Right cardiac atrium (tissue), 5 donors: Measurements from ENCODE around the gene GIGYF2. TPM values are rescaled to one million over a fixed set of nuclear protein-coding genes. Genes with fewer than 3 reads are reported as not detected.

Experiments used
- ATAC-seq, 2 donors: fragments of 200-7000 bp; cut with Tn5 transposase; one replicate each; pipeline versions ENCODE4 v1.8.0 to v1.9.1; 2020; ENCODE audit warnings: moderate library complexity in 2 of 2, mild to moderate bottlenecking in 1 of 2
- DNase-seq, 3 donors: peaks; one replicate each; pipeline ENCODE4 v3.0.0-alpha.2; 2020
- H3K27ac ChIP-seq: one replicate; pipeline ENCODE4 v1.5.1; 2013; ENCODE audit warnings: mild to moderate bottlenecking, low read length, control low read depth, moderate library complexity
- H3K27me3 ChIP-seq: one replicate; pipeline ENCODE4 v1.6.1; 2013; ENCODE audit not compliant: control insufficient read depth, insufficient read depth
- H3K4me1 ChIP-seq: one replicate; pipeline ENCODE4 v1.6.1; 2013; ENCODE audit warnings: low read length; ENCODE audit not compliant: control insufficient read depth, insufficient read depth
- H3K4me3 ChIP-seq: one replicate; pipeline ENCODE4 v1.5.1; 2013; ENCODE audit warnings: low read length, control low read depth
- H3K9me3 ChIP-seq: one replicate; pipeline ENCODE4 v1.6.1; 2013; ENCODE audit warnings: low read length; ENCODE audit not compliant: control insufficient read depth
- WGBS: extraction: QIAGEN DNeasy Blood & Tissue Kit; methylation state at CpG from one replicate; pipeline ENCODE4 v1.1.7; 2013; 5-methylcytosine and 5-hydroxymethylcytosine counted together
- intact Hi-C, 4 donors: fragments of 100-400 bp; cut with DNase I; formaldehyde crosslinking; loops; one replicate each; pipeline versions ENCODE4 v1.11.0 to v1.14.0; 2022 to 2023
- polyA plus RNA-seq: library from polyadenylated mRNA; stranded (reverse); fragments of 200-250 nt; gene quantifications from one replicate; pipeline ENCODE4 v1.2.3, GENCODE V29; 2013
- total RNA-seq, 4 donors: library from RNA; stranded (reverse); fragmentation: NEBNext Ultra II Directional; extraction: Animal tissue kit (Norgen Biotek cat#: 25700); gene quantifications; one replicate each; pipeline ENCODE4 v1.2.1, GENCODE V29; 2021
- donor health status: healthy with polysubstance abuse.
- donor health status: DM: no; HTN: yes; CAD: no.
- donor health status: DM: no; HTN: no; CAD: no.
- donor health status: DM: no; HTN: yes; CAD: no; lungs with severe emphysema.
- donor health status: DM: yes; HTN: yes; CAD: no.

The GIGYF2 gene
- total and polyA plus RNA-seq, 5 donors: 21.6 to 68.2 (median 61.3) TPM

- no peak for DNase-seq
- Histone ChIP-seq H3K9me3 (no peaks in the 10 kb centered on the region), H3K27me3 (no peaks in the 10 kb centered on the region), H3K27ac (no peak overlapping the region), H3K4me1 (no peaks in the 10 kb centered on the region), H3K4me3 (no peak overlapping the region)
- intact Hi-C loops: loop anchor here in 1 of 4 donors (10.0 kb wide), 1 partner anchor 375 kb away; the partner anchor contains the start of gene ATG16L1
- ATAC-seq: no peak
- 89% methylated on average over 21 of the region's 21 CpGs for WGBS
Observed at GRCh38 chr2:232879618-232880494, 182.7 kb downstream of the GIGYF2 start.

DNA sequence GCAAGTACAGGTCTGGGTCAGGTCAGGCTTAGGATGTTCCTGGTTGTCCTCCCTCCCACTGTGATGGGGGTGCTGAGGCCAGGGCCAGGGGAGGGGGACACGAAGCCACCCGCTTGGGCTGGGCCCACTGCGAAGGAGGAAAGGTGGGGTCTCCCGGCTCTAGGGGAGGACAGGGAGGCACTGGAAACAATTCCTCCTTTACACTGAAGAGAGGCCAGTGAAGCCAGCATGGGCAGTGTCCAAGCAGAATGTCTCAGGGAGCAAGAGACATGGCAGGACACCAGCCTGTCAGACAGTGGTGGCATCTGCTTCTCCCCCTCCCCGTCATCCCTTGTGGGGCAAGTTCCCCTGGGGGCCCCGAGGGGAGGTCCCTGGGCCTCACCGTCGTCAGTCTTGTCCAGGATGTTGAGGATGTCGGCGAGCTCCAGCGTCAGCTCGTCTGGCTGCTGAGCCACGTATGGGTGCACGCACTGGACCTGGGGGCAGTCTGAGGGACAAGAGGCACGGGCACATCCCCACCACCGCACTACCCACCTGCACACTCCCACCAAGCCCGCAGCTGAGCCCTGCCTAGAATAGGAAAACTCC lies 183.7 kb downstream of the GIGYF2 start:
- Histone ChIP-seq H3K9me3 (no peaks in the 10 kb centered on the region), H3K27ac (no peak overlapping the region), H3K27me3 (no peaks in the 10 kb centered on the region), H3K4me3 (no peak overlapping the region), H3K4me1 (no peaks in the 10 kb centered on the region)
- WGBS: 73% methylated on average over 17 of the region's 17 CpGs
- no peak for DNase-seq
- ATAC-seq: no peak
- intact Hi-C loops: no loop called here

- no peaks in the 10 kb centered on the region for H3K9me3 ChIP-seq
- H3K27ac ChIP-seq: no peak overlapping the region
- intact Hi-C loops: no loop called here
- DNase-seq: peak in 1 of 3 donors; percentile 31
- no peaks in the 10 kb centered on the region for H3K4me1 ChIP-seq
- no peak for ATAC-seq
- H3K4me3 ChIP-seq: no peak overlapping the region
- 93% methylated on average over 17 of the region's 17 CpGs for WGBS
- no peaks in the 10 kb centered on the region for H3K27me3 ChIP-seq
Observed at GRCh38 chr2:232882085-232882484, 185.0 kb downstream of the GIGYF2 start.

DNA sequence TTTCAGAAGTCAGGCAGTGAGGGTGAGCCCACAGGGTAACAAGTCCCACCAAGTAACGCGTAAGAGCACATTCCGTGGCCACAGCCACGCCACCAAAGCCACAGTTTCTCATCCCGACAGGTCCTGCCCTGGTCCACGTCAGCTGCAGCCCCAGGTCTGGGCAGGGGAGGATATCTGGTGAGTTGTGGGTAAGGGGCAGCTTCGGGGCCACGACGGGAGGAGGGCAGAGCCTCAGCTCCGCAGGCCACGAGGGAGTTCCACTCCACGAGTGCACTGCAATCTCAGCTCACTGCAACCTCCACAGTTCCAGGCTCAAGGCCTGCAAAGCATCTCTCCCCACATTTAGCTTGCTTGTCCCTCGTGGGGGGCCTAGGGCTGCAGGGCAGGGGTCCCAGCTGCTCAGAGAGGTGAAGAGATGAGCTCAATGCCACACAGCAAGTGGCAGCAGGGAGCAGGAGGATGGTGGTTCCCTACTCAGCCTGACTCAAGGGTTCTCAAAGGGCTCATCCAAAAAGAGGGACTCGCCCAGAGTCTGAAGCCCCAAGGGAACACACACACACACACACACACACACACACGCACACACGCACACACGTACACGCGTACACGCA lies 185.5 kb downstream of the GIGYF2 start:
- WGBS: 92% methylated on average over 20 of the region's 20 CpGs
- DNase-seq (no peak), ATAC-seq (no peak)
- intact Hi-C loops: no loop called here
- no peaks in the 10 kb centered on the region for H3K4me1 ChIP-seq
- H3K4me3 ChIP-seq: no peak overlapping the region
- no peaks in the 10 kb centered on the region for H3K9me3 ChIP-seq
- H3K27me3 ChIP-seq: no peaks in the 10 kb centered on the region
- H3K27ac ChIP-seq: no peak overlapping the region

DNA sequence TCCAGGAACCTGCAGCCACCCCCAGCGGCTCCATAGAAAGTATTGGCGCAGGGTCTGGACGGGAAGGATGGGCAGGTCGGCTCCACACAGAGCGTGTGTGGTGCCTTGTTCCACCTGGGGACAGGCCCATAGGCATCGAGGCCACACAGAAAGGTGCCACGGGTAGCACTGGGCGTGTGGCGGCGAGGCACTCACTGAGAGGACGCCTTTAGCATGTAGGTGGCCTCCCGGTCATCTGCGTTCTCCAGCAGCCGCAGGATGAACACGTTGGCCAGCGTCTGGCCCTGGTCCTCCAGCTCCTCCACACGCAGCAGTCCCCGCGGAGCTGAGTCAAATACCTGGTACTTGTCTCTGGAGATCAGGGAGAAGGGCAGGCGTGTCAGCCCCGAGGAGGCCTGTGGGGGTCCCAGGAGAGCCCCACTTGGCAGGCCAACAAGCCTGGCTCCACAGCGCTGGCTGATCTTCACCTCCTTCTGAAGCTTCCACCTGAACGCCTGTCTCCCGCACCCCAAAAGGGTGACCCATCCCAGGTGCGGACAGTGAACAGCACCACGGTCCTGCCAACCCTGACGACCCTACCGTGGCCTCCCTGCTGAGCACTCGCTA lies 186.1 kb downstream of the GIGYF2 start:
- intact Hi-C loops: no loop called here
- no peak for ATAC-seq
- no peak overlapping the region for H3K4me3 ChIP-seq
- H3K27ac ChIP-seq: no peak overlapping the region
- DNase-seq: no peak
- WGBS: 92% methylated on average over 29 of the region's 29 CpGs
- H3K27me3 ChIP-seq: no peaks in the 10 kb centered on the region
- H3K9me3 ChIP-seq: no peaks in the 10 kb centered on the region
- H3K4me1 ChIP-seq: no peaks in the 10 kb centered on the region

GRCh38 chr2:232884001-232884421 lies 186.9 kb downstream of the GIGYF2 start:
- Histone ChIP-seq H3K4me3 (no peak overlapping the region), H3K27ac (no peak overlapping the region), H3K4me1 (no peaks in the 10 kb centered on the region), H3K27me3 (no peaks in the 10 kb centered on the region), H3K9me3 (no peaks in the 10 kb centered on the region)
- 80% methylated on average over 11 of the region's 11 CpGs for WGBS
- intact Hi-C loops: no loop called here
- DNase-seq: no peak
- ATAC-seq: no peak

- 86% methylated on average over 27 of the region's 27 CpGs for whole genome bisulfite sequencing
- Histone ChIP-seq H3K4me3 (no peak overlapping the region), H3K27me3 (no peaks in the 10 kb centered on the region), H3K27ac (no peak overlapping the region), H3K4me1 (no peaks in the 10 kb centered on the region), H3K9me3 (no peaks in the 10 kb centered on the region)
- no peak for ATAC-seq
- peak in 1 of 3 donors; percentile 46 for DNase-seq
- intact Hi-C loops: no loop called here
Observed at GRCh38 chr2:232884549-232885263, 187.6 kb downstream of the GIGYF2 start.

- WGBS: 83% methylated on average over 25 of the region's 25 CpGs
- Histone ChIP-seq H3K27ac (no peak overlapping the region), H3K4me3 (no peak overlapping the region), H3K9me3 (no peaks in the 10 kb centered on the region), H3K27me3 (no peaks in the 10 kb centered on the region), H3K4me1 (no peaks in the 10 kb centered on the region)
- DNase-seq: no peak
- intact Hi-C loops: no loop called here
- no peak for ATAC-seq
Observed at GRCh38 chr2:232885264-232885961, 188.3 kb downstream of the GIGYF2 start.

GRCh38 chr2:232886176-232886575 lies 189.0 kb downstream of the GIGYF2 start:
- Histone ChIP-seq H3K9me3 (no peaks in the 10 kb centered on the region), H3K27ac (no peak overlapping the region), H3K4me1 (no peaks in the 10 kb centered on the region), H3K27me3 (no peaks in the 10 kb centered on the region), H3K4me3 (no peak overlapping the region)
- no peak for ATAC-seq
- no peak for DNase-seq
- WGBS: 91% methylated on average over 11 of the region's 11 CpGs
- intact Hi-C loops: no loop called here

DNA sequence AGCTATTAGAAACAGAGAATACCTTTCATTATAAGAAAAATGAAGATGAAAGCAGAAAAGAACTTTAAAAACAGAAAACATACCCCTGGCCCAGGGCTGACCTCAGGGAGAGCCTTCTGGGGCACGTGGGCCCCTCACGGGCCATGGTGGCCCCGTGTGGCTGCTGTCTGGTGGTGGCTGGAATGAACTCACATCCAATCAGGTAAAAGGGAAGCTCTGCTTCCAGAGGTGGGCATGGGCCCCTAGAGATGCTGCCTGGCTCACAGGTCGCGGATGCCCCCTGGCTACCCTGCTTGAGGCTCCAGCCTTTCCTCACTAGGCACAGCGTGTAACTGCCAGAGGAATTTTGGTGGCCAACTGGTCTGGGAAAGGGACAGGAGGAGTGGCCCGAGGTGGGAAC lies 189.5 kb downstream of the GIGYF2 start:
- Histone ChIP-seq H3K4me3 (no peak overlapping the region), H3K27me3 (no peaks in the 10 kb centered on the region), H3K4me1 (no peaks in the 10 kb centered on the region), H3K9me3 (no peaks in the 10 kb centered on the region), H3K27ac (no peak overlapping the region)
- DNase-seq (no peak), ATAC-seq (no peak)
- 81% methylated on average over 7 of the region's 7 CpGs for WGBS
- intact Hi-C loops: no loop called here
